ENCODE results near the gene LPP.

- TF ChIP-seq, protein P1, sequence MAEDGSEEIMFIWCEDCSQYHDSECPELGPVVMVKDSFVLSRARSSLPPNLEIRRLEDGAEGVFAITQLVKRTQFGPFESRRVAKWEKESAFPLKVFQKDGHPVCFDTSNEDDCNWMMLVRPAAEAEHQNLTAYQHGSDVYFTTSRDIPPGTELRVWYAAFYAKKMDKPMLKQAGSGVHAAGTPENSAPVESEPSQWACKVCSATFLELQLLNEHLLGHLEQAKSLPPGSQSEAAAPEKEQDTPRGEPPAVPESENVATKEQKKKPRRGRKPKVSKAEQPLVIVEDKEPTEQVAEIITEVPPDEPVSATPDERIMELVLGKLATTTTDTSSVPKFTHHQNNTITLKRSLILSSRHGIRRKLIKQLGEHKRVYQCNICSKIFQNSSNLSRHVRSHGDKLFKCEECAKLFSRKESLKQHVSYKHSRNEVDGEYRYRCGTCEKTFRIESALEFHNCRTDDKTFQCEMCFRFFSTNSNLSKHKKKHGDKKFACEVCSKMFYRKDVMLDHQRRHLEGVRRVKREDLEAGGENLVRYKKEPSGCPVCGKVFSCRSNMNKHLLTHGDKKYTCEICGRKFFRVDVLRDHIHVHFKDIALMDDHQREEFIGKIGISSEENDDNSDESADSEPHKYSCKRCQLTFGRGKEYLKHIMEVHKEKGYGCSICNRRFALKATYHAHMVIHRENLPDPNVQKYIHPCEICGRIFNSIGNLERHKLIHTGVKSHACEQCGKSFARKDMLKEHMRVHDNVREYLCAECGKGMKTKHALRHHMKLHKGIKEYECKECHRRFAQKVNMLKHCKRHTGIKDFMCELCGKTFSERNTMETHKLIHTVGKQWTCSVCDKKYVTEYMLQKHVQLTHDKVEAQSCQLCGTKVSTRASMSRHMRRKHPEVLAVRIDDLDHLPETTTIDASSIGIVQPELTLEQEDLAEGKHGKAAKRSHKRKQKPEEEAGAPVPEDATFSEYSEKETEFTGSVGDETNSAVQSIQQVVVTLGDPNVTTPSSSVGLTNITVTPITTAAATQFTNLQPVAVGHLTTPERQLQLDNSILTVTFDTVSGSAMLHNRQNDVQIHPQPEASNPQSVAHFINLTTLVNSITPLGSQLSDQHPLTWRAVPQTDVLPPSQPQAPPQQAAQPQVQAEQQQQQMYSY (CRISPR knock-in tag; IDR thresholded peaks at IDR 0.05), result no peak
- TF ChIP-seq POLR2AphosphoS5 (IDR thresholded peaks at IDR 0.05; ENCODE audit: low read length) (no peak), CTCF (IDR thresholded peaks at IDR 0.05 in 2 of 3, conservative IDR thresholded peaks at IDR 0.05 in 1 of 3; ENCODE audit: control insufficient read depth in 2 of 3, extremely low read depth in 1 of 3, insufficient read depth in 1 of 3, low read depth in 3 of 3, low read length in 3 of 3) (no peak)
Observed at GRCh38 chr3:188939814-188940572, 786.0 kb downstream of the LPP start.

All from GM12878 (cell line).